ENCODE results near the gene SPATA31C2. TPM values are rescaled to one million over a fixed set of nuclear protein-coding genes. Genes with fewer than 3 reads are reported as not detected.

The SPATA31C2 gene
- total and polyA plus RNA-seq, 10 of the 15 experiments (the other 5 are each of a cell fraction or from before 2014, with no cell fraction given), result not detected

DNA sequence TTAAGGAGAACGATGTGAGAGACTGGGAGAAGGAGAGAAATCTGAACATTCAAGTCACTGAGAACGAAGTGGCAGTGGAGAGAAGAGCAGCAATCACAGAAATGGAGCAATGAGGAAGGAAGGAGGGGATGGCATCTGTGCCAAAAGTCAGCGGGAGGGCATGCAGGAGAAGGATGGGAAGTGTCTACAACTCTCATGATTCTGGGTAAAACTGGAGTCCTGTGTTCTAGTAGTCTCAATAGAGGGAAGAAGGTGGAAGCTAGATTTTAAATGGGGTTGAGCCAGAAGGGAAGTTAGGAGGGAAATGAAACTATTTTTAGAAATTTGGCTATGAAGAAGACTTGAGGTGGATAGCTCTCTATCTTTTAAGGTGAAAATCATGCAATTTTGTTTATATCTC lies 39.1 kb upstream of the SPATA31C2 start:
- Histone ChIP-seq H3K9ac (ENCODE audit: control insufficient read depth, insufficient read depth, low read length) (no peak overlapping the region), H3K27ac (ENCODE audit: control insufficient read depth, insufficient read depth) (no peak overlapping the region), H2AFZ (ENCODE audit: control insufficient read depth, low read depth, low read length) (no peak overlapping the region), H3K36me3 (ENCODE audit: control insufficient read depth in 2 of 2, insufficient read depth in 2 of 2, low read length in 1 of 2) (no peaks in the 10 kb centered on the region), H3K4me3 (no peak overlapping the region), H3K27me3 (replicated peaks in 1 of 2; ENCODE audit: control insufficient read depth in 2 of 2, insufficient read depth in 2 of 2, low read length in 1 of 2) (no peaks in the 10 kb centered on the region), H3K4me1 (ENCODE audit: control insufficient read depth, insufficient read depth, low read length) (no peaks in the 10 kb centered on the region), H4K20me1 (ENCODE audit: control insufficient read depth, insufficient read depth) (no peaks in the 10 kb centered on the region), H3K79me2 (ENCODE audit: control insufficient read depth, insufficient read depth, low read length) (no peaks in the 10 kb centered on the region), H3K9me3 (replicated peaks; ENCODE audit: control insufficient read depth, insufficient read depth, low read length) (no peaks in the 10 kb centered on the region), H3K4me2 (ENCODE audit: control insufficient read depth, insufficient read depth) (no peak overlapping the region)
- no peak for FAIRE-seq
- in situ Hi-C loops (cut with MboI), result no loop called here
- ATAC-seq, result no peak
- ChIA-PET CTCF (no interaction called here), POLR2A (no interaction called here), SMC1A (ENCODE audit: uncharacterized antibody, unreplicated experiment) (no interaction called here), RAD21 (ENCODE audit: unreplicated experiment) (no interaction called here)
- WGBS (ENCODE audit: insufficient coverage, insufficient replicate concordance, low lambda C conversion rate, missing lambda C conversion rate), result 29% methylated on average over 3 of the region's 3 CpGs
- DNase-seq (ENCODE audit: low read depth, low spot score), result no peak
- no peak for TF ChIP-seq BCLAF1 (IDR thresholded peaks at IDR 0.05)
- no peak for TF ChIP-seq EGR1 (IDR thresholded peaks at IDR 0.05; ENCODE audit: borderline replicate concordance in 1 of 2, low read depth in 2 of 2, low read length in 2 of 2)
- TF ChIP-seq, protein P1, sequence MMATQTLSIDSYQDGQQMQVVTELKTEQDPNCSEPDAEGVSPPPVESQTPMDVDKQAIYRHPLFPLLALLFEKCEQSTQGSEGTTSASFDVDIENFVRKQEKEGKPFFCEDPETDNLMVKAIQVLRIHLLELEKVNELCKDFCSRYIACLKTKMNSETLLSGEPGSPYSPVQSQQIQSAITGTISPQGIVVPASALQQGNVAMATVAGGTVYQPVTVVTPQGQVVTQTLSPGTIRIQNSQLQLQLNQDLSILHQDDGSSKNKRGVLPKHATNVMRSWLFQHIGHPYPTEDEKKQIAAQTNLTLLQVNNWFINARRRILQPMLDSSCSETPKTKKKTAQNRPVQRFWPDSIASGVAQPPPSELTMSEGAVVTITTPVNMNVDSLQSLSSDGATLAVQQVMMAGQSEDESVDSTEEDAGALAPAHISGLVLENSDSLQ (IDR thresholded peaks at IDR 0.05), result no peak
- TF ChIP-seq MTA3 (IDR thresholded peaks at IDR 0.05; ENCODE audit: borderline replicate concordance, low read length), result no peak
- TF ChIP-seq, protein P2, sequence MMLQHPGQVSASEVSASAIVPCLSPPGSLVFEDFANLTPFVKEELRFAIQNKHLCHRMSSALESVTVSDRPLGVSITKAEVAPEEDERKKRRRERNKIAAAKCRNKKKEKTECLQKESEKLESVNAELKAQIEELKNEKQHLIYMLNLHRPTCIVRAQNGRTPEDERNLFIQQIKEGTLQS (IDR thresholded peaks at IDR 0.05; ENCODE audit: borderline replicate concordance, extremely low read depth, low read depth, low read length), result no peak
- no peak for TF ChIP-seq MYB (IDR thresholded peaks at IDR 0.05; ENCODE audit: borderline replicate concordance, low read depth, low read length)
- TF ChIP-seq SIN3A (IDR thresholded peaks at IDR 0.05; ENCODE audit: low read depth, low read length), result no peak
- no peak for TF ChIP-seq FOS (IDR thresholded peaks at IDR 0.05; ENCODE audit: borderline replicate concordance, extremely low read depth, insufficient read length)
- TF ChIP-seq STAT1 (conservative IDR thresholded peaks at IDR 0.05), result no peak
- TF ChIP-seq ZBTB40 (IDR thresholded peaks at IDR 0.05; ENCODE audit: borderline replicate concordance), result no peak
- intact Hi-C loops (cut with micrococcal nuclease; ENCODE audit: unreplicated experiment), result no loop called here
- BruUV-seq (replicated peaks), result no TSS peak

All from GM12878 (cell line).